Spleen (tissue), 7 donors: ENCODE results near the gene CHRNA4.

Source experiments
- POLR2A ChIP-seq, 3 donors: fragments of 450-650 bp; IDR thresholded peaks; one replicate each; pipeline ENCODE4 v1.5.1; 2017; ENCODE audit warnings: antibody characterized with exemption in 3 of 3, mild to moderate bottlenecking in 1 of 3
- POLR2AphosphoS5 ChIP-seq, 3 donors: sonication (generic); formaldehyde crosslinking; IDR thresholded peaks; one replicate each; pipeline ENCODE4 v1.5.1; 2017; ENCODE audit warnings: antibody characterized with exemption in 3 of 3
- TF ChIP-seq, protein P1 (sequence below), 11 experiments: fragments of 200-600 bp in 7 of 11; fragments of 450-650 bp in 4 of 11; sonication (generic) in 4 of 11; IDR thresholded peaks in 8 of 11; conservative IDR thresholded peaks in 3 of 11; 1 replicate in 7 of 11; 2 replicates in 4 of 11; pipeline versions ENCODE4 v1.4.0 to v1.8.0; 2016 to 2021; ENCODE audit warnings: antibody characterized with exemption in 11 of 11, inconsistent platforms in 4 of 11, mild to moderate bottlenecking in 1 of 11
- donor health status: DM: no; HTN: no; CAD: no; lungs with moderate emphysema.
- donor health status: DM: no; HTN: no; CAD: no.
- donor health status: DM: no; HTN: no; CAD: no.

DNA sequence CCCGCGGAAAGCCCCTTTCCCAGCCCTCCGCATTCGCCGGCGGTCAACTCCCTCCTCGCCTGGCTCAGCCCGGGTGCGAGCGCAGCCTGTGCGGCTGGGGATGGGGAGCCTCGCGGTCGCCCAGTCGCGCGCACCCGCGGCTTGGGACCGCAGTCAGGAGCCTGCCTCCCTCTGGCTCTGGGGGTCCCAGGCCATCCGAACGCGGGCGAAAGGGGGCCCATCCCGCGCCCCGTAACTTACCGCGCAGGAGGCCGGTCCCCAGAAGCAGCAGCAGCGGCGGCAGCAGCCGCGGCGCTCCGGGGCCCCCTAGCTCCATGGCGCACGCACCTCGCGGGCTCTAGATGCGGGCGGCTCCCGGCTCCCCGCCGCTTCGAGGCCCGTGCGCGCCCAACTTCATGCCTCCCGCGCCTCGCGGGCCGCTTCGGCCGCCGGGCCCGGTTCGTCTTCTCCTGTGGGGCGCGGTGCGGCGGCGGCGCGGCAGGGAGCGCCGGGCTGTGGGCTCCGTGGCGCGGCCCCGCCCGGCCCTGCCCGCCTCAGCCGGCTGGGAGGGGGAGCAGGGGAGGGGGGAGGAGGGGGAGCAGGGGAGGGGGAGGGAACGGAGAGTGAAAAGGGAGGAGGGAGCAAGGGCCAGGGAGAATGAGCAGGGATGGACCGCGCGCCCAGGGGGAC lies at the start of gene CHRNA4:
- TF ChIP-seq, protein P1, sequence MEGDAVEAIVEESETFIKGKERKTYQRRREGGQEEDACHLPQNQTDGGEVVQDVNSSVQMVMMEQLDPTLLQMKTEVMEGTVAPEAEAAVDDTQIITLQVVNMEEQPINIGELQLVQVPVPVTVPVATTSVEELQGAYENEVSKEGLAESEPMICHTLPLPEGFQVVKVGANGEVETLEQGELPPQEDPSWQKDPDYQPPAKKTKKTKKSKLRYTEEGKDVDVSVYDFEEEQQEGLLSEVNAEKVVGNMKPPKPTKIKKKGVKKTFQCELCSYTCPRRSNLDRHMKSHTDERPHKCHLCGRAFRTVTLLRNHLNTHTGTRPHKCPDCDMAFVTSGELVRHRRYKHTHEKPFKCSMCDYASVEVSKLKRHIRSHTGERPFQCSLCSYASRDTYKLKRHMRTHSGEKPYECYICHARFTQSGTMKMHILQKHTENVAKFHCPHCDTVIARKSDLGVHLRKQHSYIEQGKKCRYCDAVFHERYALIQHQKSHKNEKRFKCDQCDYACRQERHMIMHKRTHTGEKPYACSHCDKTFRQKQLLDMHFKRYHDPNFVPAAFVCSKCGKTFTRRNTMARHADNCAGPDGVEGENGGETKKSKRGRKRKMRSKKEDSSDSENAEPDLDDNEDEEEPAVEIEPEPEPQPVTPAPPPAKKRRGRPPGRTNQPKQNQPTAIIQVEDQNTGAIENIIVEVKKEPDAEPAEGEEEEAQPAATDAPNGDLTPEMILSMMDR (IDR thresholded peaks at IDR 0.05 in 8 of 11, conservative IDR thresholded peaks at IDR 0.05 in 3 of 11): no peak
- TF ChIP-seq POLR2A (IDR thresholded peaks at IDR 0.05) (no peak), POLR2AphosphoS5 (IDR thresholded peaks at IDR 0.05) (no peak)
